ENCODE results near the gene RIT2.

GRCh38 chr18:43116699-43117294, 1.3 kb upstream of the RIT2 start:
- TF ChIP-seq CTCF (conservative IDR thresholded peaks at IDR 0.05) (no peak), EZH2 (IDR thresholded peaks at IDR 0.05; ENCODE audit: low read depth) (no peak)
